Measurements from ENCODE around the gene PLEKHB2.
"Not testable (repeated sequence)": the region's sequence is repeated elsewhere in the genome, so short reads cannot be mapped to it uniquely, and the experiment has no call there.

The PLEKHB2 gene

GRCh38 chr2:131145040-131145439 is 39.9 kb downstream of the PLEKHB2 start:
- no peak for DNase-seq

GRCh38 chr2:131146231-131146630 is 41.1 kb downstream of the PLEKHB2 start:
- peak; percentile 79 to 86 for DNase-seq

GRCh38 chr2:131146749-131147148 is 41.6 kb downstream of the PLEKHB2 start:
- no peak for DNase-seq

- no peak for DNase-seq
Measured at GRCh38 chr2:131148426-131148825, 43.3 kb downstream of the PLEKHB2 start.

GRCh38 chr2:131150109-131150508 is 45.0 kb downstream of the PLEKHB2 start:
- DNase-seq: not testable (repeated sequence)

- no peak for DNase-seq
Measured at GRCh38 chr2:131151398-131151797, 46.3 kb downstream of the PLEKHB2 start.

GRCh38 chr2:131152074-131152473 is 46.9 kb downstream of the PLEKHB2 start:
- DNase-seq: no peak

GRCh38 chr2:131153529-131153928 is 48.4 kb downstream of the PLEKHB2 start:
- DNase-seq: no peak

GRCh38 chr2:131154071-131154531 is 49.0 kb downstream of the PLEKHB2 start:
- peak; percentile 49 to 58 for DNase-seq

- DNase-seq: no peak
Measured at GRCh38 chr2:131154647-131155046, 49.5 kb downstream of the PLEKHB2 start.

- no peak for DNase-seq
Measured at GRCh38 chr2:131155208-131155855, 50.2 kb downstream of the PLEKHB2 start.

- DNase-seq: no peak
Measured at GRCh38 chr2:131156452-131157149, 51.5 kb downstream of the PLEKHB2 start.

GRCh38 chr2:131165562-131165961 is 60.4 kb downstream of the PLEKHB2 start:
- not testable (repeated sequence) for DNase-seq

GRCh38 chr2:131168538-131168937 is 63.4 kb downstream of the PLEKHB2 start:
- no peak for DNase-seq

- DNase-seq: not testable (repeated sequence)
Measured at GRCh38 chr2:131178050-131178449, 72.9 kb downstream of the PLEKHB2 start.

GRCh38 chr2:131178721-131179418 is 73.7 kb downstream of the PLEKHB2 start:
- not testable (repeated sequence) for DNase-seq

GRCh38 chr2:131181451-131181850 is 76.3 kb downstream of the PLEKHB2 start:
- not testable (repeated sequence) for DNase-seq

- DNase-seq: not testable (repeated sequence)
Measured at GRCh38 chr2:131193421-131193820, 88.3 kb downstream of the PLEKHB2 start.

GRCh38 chr2:131196186-131196585 is 91.0 kb downstream of the PLEKHB2 start:
- DNase-seq: not testable (repeated sequence)

Measured in inflammatory macrophage (primary cell).